OCI-LY1 (cell line): ENCODE results near the gene CFAP20DC.
"Not testable (repeated sequence)": the region's sequence is repeated elsewhere in the genome, so short reads cannot be mapped to it uniquely, and the experiment has no call there.

ENCODE experiments used
- H2AFZ ChIP-seq: fragments of 200-600 bp; sonication (generic), shearing (Covaris generic); 2 replicates; pipeline ENCODE4 v1.6.0; 2014; ENCODE audit warnings: antibody characterized with exemption, mild to moderate bottlenecking, low read length
- H3F3A ChIP-seq: fragments of 200-600 bp; sonication (generic), shearing (Covaris generic); 2 replicates; pipeline ENCODE4 v1.6.0; 2014; ENCODE audit warnings: mild to moderate bottlenecking, antibody characterized with exemption, low read length, moderate library complexity; ENCODE audit not compliant: insufficient read depth
- H3K27ac ChIP-seq: fragments of 200-600 bp; sonication (generic); 2 replicates; pipeline ENCODE4 v1.5.1; 2014; ENCODE audit warnings: low read length, mixed run types, mild to moderate bottlenecking, low read depth; ENCODE audit not compliant: poor library complexity, severe bottlenecking
- H3K27me3 ChIP-seq: fragments of 200-600 bp; sonication (generic); 2 replicates; pipeline ENCODE4 v1.6.0; 2014; ENCODE audit warnings: antibody characterized with exemption, mild to moderate bottlenecking, low read length, moderate library complexity; ENCODE audit not compliant: insufficient read depth
- H3K36me3 ChIP-seq: fragments of 200-600 bp; sonication (generic); 2 replicates; pipeline ENCODE4 v1.6.1; 2014; ENCODE audit warnings: mild to moderate bottlenecking, antibody characterized with exemption, low read length, moderate library complexity, mixed read lengths; ENCODE audit not compliant: insufficient read depth
- H3K4me1 ChIP-seq: fragments of 200-600 bp; sonication (generic); 2 replicates; pipeline ENCODE4 v1.5.1; 2014; ENCODE audit warnings: mild to moderate bottlenecking, low read length, moderate library complexity; ENCODE audit not compliant: insufficient read depth, severe bottlenecking
- H3K4me2 ChIP-seq: fragments of 200-600 bp; sonication (generic), shearing (Covaris generic); 2 replicates; pipeline ENCODE4 v1.6.1; 2014; ENCODE audit warnings: low read length
- H3K4me3 ChIP-seq: fragments of 200-600 bp; sonication (generic); 2 replicates; pipeline ENCODE4 v1.5.1; 2014; ENCODE audit warnings: low read length, low read depth, mild to moderate bottlenecking, mixed read lengths; ENCODE audit not compliant: poor library complexity, severe bottlenecking
- H3K79me2 ChIP-seq: fragments of 200-600 bp; shearing (Covaris generic); 2 replicates; pipeline ENCODE4 v1.6.1; 2016; ENCODE audit warnings: mixed run types, low read length, mixed read lengths; ENCODE audit not compliant: insufficient read depth
- H3K9ac ChIP-seq: fragments of 200-600 bp; sonication (generic), shearing (Covaris generic); 2 replicates; pipeline ENCODE4 v1.6.1; 2014; ENCODE audit warnings: mild to moderate bottlenecking, low read length, mixed read lengths
- H3K9me2 ChIP-seq: fragments of 200-600 bp; sonication (generic), shearing (Covaris generic); 2 replicates; pipeline ENCODE4 v1.6.1; 2014; ENCODE audit warnings: low read depth, mild to moderate bottlenecking, low read length, mixed read lengths
- H3K9me3 ChIP-seq: fragments of 200-600 bp; shearing (Covaris generic); 2 replicates; pipeline ENCODE4 v1.6.1; 2014; ENCODE audit warnings: low read length, mixed read lengths
- H4K20me1 ChIP-seq: fragments of 200-600 bp; sonication (generic), shearing (Covaris generic); 2 replicates; pipeline ENCODE4 v1.6.0; 2016; ENCODE audit warnings: mild to moderate bottlenecking, low read length; ENCODE audit not compliant: insufficient read depth
- EZH2 ChIP-seq: fragments of 200-600 bp; sonication (generic), shearing (Covaris generic); IDR thresholded peaks from 2 replicates; pipeline ENCODE4 v1.8.0; 2017; ENCODE audit warnings: borderline replicate concordance, mixed run types, mild to moderate bottlenecking, antibody characterized with exemption, low read length, moderate library complexity, mixed read lengths
- TF ChIP-seq, protein P1 (sequence below): fragments of 200-600 bp; sonication (generic), shearing (Covaris generic); IDR thresholded peaks from 2 replicates; pipeline ENCODE4 v1.5.1; 2017; ENCODE audit warnings: mild to moderate bottlenecking, antibody characterized with exemption, low read length, moderate library complexity, mixed read lengths

Gene CFAP20DC

DNA sequence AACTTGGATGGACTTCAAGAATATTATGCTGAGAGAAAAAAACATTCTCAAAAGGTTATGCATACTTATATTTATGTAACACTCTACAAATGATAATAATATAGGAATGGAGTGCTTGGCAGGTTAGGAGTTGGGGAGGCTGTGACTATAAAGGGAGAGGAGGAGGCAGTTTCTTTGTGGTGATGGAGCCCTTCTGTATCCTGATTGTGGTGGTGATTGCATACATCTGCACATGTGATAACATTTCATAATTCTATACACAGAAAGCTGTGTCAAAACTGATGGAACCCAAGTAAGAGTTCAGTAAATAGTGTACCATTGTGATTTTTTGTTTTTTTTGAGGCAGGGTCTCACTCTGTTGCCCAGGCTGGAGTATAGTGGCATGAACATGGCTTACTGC, 351.6 kb downstream of the CFAP20DC start:
- Histone ChIP-seq H3K27me3 (no peaks in the 10 kb centered on the region), H3K79me2 (no peaks in the 10 kb centered on the region), H3F3A (no peaks in the 10 kb centered on the region), H3K27ac (no peak overlapping the region), H3K4me1 (no peaks in the 10 kb centered on the region), H3K4me2 (no peak overlapping the region), H3K36me3 (no peaks in the 10 kb centered on the region), H3K4me3 (no peak overlapping the region), H3K9ac (no peak overlapping the region), H3K9me2 (no peaks in the 10 kb centered on the region), H3K9me3 (no peaks in the 10 kb centered on the region), H4K20me1 (no peaks in the 10 kb centered on the region), H2AFZ (no peak overlapping the region)
- TF ChIP-seq EZH2 = no peak
- TF ChIP-seq, protein P1, sequence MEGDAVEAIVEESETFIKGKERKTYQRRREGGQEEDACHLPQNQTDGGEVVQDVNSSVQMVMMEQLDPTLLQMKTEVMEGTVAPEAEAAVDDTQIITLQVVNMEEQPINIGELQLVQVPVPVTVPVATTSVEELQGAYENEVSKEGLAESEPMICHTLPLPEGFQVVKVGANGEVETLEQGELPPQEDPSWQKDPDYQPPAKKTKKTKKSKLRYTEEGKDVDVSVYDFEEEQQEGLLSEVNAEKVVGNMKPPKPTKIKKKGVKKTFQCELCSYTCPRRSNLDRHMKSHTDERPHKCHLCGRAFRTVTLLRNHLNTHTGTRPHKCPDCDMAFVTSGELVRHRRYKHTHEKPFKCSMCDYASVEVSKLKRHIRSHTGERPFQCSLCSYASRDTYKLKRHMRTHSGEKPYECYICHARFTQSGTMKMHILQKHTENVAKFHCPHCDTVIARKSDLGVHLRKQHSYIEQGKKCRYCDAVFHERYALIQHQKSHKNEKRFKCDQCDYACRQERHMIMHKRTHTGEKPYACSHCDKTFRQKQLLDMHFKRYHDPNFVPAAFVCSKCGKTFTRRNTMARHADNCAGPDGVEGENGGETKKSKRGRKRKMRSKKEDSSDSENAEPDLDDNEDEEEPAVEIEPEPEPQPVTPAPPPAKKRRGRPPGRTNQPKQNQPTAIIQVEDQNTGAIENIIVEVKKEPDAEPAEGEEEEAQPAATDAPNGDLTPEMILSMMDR = no peak

DNA sequence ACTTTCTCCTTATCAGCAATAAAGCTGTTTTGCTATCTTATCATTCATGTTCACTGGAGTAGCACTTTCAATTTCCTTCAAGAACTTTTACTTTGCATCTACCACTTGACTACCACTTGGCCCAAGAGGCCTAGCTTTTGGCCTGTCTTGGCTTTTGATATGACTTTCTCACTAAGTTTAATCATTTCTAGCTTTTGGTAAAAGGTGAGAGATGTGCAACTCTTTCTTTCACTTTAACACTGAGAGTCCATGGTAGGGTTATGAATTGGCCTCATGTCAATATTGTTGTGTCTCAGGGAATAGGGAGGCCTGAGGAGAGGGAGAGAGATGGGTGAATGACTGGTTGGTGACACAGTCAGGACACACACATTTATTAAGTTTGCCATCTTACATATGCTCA, 352.3 kb downstream of the CFAP20DC start:
- Histone ChIP-seq H3K9ac (no peak overlapping the region), H3K79me2 (no peaks in the 10 kb centered on the region), H3F3A (no peaks in the 10 kb centered on the region), H3K27me3 (no peaks in the 10 kb centered on the region), H3K9me2 (no peaks in the 10 kb centered on the region), H3K4me1 (no peaks in the 10 kb centered on the region), H3K36me3 (no peaks in the 10 kb centered on the region), H3K4me2 (no peak overlapping the region), H3K27ac (no peak overlapping the region), H2AFZ (no peak overlapping the region), H3K9me3 (no peaks in the 10 kb centered on the region), H4K20me1 (no peaks in the 10 kb centered on the region), H3K4me3 (no peak overlapping the region)
- TF ChIP-seq EZH2 = no peak
- TF ChIP-seq, protein P1 = no peak

DNA sequence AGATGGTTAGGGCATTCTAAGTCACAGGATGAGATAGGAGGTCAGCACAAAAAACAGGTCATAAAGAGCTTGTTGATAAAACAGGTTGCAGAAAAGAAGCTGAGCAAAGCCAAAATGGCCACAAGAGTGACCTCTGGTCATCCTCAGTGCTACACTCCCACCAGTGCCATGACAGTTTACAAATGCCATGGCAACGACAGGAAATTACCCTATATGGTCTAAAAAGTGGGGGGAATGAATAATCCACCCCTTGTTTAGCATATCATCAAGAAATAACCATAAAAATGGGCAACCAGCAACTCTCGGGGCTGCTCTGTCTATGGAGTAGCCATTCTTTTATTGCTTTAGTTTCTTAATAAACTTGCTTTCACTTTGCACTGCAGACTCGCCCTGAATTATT, 353.0 kb downstream of the CFAP20DC start:
- H3F3A ChIP-seq, H2AFZ ChIP-seq, H3K36me3 ChIP-seq, H3K27me3 ChIP-seq, H3K4me2 ChIP-seq, H3K9me3 ChIP-seq, H3K79me2 ChIP-seq, H4K20me1 ChIP-seq, H3K9ac ChIP-seq, H3K4me3 ChIP-seq, H3K4me1 ChIP-seq, H3K9me2 ChIP-seq, H3K27ac ChIP-seq: not testable (repeated sequence)

DNA sequence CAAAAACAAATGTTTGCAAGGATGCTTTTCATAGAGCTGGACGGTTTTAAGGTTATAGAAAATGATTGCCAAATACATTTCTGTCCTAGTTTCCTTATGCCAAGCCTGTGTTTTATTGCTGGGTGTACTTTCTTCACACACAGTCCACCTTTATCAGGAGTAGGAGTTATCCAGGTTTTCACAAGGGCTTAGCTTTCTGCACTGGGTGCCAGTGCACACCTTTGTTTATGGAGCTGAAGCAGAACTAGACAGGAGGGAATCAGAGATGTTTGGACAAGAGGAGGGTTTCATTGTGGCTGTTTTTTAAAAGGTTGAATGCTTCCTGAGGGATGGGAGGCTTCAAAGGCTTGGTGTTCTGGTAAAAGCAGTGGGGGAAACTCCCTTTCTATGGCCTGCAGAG, 353.7 kb downstream of the CFAP20DC start:
- Histone ChIP-seq H3F3A (no peaks in the 10 kb centered on the region), H3K9me2 (no peaks in the 10 kb centered on the region), H3K36me3 (no peaks in the 10 kb centered on the region), H3K27me3 (no peaks in the 10 kb centered on the region), H4K20me1 (no peaks in the 10 kb centered on the region), H3K9ac (no peak overlapping the region), H3K79me2 (no peaks in the 10 kb centered on the region), H3K4me1 (no peaks in the 10 kb centered on the region), H3K4me2 (no peak overlapping the region), H2AFZ (no peak overlapping the region), H3K27ac (no peak overlapping the region), H3K4me3 (no peak overlapping the region), H3K9me3 (0 out of 2 replicates have a peak, but pooled peaks cover 4% of the 10 kb centered on the region)
- no peak for TF ChIP-seq EZH2

DNA sequence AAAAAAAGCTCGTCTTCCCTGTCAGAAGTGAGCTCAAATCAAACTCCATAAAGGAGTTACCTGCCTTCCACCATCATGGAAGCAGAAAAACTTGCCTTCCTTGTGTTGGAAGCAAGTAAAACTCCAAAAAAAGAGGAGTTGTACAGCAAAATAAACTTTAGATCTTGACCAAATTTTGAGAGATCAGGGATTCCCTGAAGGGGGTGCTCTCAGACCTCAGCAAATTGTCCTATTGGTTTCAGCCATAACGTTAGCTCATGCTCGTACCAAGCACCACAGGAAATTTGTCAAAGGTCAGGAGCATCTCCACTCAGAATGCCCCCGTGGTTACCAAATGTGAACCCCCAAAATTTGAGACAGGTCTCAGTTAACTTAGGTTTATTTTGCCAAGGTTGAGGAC, 354.5 kb downstream of the CFAP20DC start:
- not testable (repeated sequence) for H2AFZ ChIP-seq, H3F3A ChIP-seq, H3K4me2 ChIP-seq, H3K4me1 ChIP-seq, H3K27me3 ChIP-seq, H3K9me3 ChIP-seq, H3K79me2 ChIP-seq, H4K20me1 ChIP-seq, H3K27ac ChIP-seq, H3K4me3 ChIP-seq, H3K9me2 ChIP-seq, H3K36me3 ChIP-seq, H3K9ac ChIP-seq
